ENCODE results near the gene RNF151. TPM values are rescaled to one million over a fixed set of nuclear protein-coding genes. Genes with fewer than 3 reads are reported as not detected.
A peak's percentile ranks its signal among the peaks of the same experiment; 100 is the strongest.

Gene RNF151
- total and polyA plus RNA-seq, 2 of the 13 experiments (the other 11 are each of a cell fraction or from before 2014, with no cell fraction given): not detected

DNA sequence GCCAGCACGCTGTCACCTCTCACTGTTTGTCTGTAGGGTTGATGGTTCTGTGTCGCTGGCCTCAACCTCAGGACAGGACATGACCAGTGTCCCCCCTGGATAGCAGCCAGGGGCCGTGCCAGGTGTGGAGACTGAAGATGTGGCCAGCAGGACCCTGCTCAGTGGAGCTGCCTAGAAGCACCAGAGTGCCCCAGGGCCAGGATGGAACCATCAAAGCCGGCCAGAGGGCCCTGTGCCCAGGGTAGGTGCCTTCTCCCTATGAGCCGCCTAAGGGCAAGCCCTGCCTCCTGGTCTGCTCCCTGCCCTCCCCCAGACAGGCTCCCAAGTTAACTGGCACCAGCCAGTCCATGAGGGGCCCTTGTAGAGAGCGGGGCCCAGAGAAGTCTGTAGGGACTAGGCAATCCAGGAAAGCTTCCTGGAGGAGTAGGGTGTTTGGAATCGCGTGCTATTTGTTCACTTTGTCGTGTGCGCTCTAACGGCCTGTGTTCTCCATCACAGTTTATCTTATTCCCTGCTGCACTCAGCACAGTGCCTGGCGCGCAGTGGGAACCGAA, 7.9 kb upstream of the RNF151 start (continued):
- TF ChIP-seq NFATC3 (CRISPR knock-in tag; IDR thresholded peaks at IDR 0.05) (no peak), ZNF225 (CRISPR knock-in tag; IDR thresholded peaks at IDR 0.05) (no peak), ZFP36 (IDR thresholded peaks at IDR 0.05; ENCODE audit: borderline replicate concordance, low read depth, low read length, partially characterized antibody) (peak; percentile 84), NR1H2 (CRISPR knock-in tag; IDR thresholded peaks at IDR 0.05; ENCODE audit: borderline replicate concordance, low read depth) (0 out of 2 replicates have a peak, but pooled peaks have one; percentile 18), SMARCC2 (IDR thresholded peaks at IDR 0.05) (no peak), SMAD3 (CRISPR knock-in tag; IDR thresholded peaks at IDR 0.05) (no peak), GATAD1 (CRISPR knock-in tag; IDR thresholded peaks at IDR 0.05) (no peak), NFKB2 (CRISPR knock-in tag; IDR thresholded peaks at IDR 0.05; ENCODE audit: borderline replicate concordance) (no peak), MED8 (CRISPR knock-in tag; IDR thresholded peaks at IDR 0.05; ENCODE audit: insufficient replicate concordance) (no peak), FIP1L1 (IDR thresholded peaks at IDR 0.05; ENCODE audit: borderline replicate concordance, insufficient read depth, low read depth, low read length) (no peak), RFXANK (CRISPR knock-in tag; IDR thresholded peaks at IDR 0.05) (no peak), JARID2 (CRISPR knock-in tag; IDR thresholded peaks at IDR 0.05; ENCODE audit: insufficient replicate concordance) (no peak), PHF21A (CRISPR knock-in tag; IDR thresholded peaks at IDR 0.05) (no peak; the same call in 1 of the 2 replicates), ZNF746 (CRISPR knock-in tag; IDR thresholded peaks at IDR 0.05) (no peak), PAF1 (CRISPR knock-in tag; IDR thresholded peaks at IDR 0.05) (no peak), ZMYM3 (CRISPR knock-in tag; IDR thresholded peaks at IDR 0.05) (peak; percentile 85)
- TF ChIP-seq, protein P1, sequence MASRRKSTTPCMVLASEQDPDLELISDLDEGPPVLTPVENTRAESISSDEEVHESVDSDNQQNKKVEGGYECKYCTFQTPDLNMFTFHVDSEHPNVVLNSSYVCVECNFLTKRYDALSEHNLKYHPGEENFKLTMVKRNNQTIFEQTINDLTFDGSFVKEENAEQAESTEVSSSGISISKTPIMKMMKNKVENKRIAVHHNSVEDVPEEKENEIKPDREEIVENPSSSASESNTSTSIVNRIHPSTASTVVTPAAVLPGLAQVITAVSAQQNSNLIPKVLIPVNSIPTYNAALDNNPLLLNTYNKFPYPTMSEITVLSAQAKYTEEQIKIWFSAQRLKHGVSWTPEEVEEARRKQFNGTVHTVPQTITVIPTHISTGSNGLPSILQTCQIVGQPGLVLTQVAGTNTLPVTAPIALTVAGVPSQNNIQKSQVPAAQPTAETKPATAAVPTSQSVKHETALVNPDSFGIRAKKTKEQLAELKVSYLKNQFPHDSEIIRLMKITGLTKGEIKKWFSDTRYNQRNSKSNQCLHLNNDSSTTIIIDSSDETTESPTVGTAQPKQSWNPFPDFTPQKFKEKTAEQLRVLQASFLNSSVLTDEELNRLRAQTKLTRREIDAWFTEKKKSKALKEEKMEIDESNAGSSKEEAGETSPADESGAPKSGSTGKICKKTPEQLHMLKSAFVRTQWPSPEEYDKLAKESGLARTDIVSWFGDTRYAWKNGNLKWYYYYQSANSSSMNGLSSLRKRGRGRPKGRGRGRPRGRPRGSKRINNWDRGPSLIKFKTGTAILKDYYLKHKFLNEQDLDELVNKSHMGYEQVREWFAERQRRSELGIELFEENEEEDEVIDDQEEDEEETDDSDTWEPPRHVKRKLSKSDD (CRISPR knock-in tag; IDR thresholded peaks at IDR 0.05; ENCODE audit: low read depth): no peak
- TF ChIP-seq, protein P2, sequence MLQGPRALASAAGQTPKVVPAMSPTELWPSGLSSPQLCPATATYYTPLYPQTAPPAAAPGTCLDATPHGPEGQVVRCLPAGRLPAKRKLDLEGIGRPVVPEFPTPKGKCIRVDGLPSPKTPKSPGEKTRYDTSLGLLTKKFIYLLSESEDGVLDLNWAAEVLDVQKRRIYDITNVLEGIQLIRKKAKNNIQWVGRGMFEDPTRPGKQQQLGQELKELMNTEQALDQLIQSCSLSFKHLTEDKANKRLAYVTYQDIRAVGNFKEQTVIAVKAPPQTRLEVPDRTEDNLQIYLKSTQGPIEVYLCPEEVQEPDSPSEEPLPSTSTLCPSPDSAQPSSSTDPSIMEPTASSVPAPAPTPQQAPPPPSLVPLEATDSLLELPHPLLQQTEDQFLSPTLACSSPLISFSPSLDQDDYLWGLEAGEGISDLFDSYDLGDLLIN (CRISPR knock-in tag; IDR thresholded peaks at IDR 0.05; ENCODE audit: borderline replicate concordance): no peak
- TF ChIP-seq, protein P3, sequence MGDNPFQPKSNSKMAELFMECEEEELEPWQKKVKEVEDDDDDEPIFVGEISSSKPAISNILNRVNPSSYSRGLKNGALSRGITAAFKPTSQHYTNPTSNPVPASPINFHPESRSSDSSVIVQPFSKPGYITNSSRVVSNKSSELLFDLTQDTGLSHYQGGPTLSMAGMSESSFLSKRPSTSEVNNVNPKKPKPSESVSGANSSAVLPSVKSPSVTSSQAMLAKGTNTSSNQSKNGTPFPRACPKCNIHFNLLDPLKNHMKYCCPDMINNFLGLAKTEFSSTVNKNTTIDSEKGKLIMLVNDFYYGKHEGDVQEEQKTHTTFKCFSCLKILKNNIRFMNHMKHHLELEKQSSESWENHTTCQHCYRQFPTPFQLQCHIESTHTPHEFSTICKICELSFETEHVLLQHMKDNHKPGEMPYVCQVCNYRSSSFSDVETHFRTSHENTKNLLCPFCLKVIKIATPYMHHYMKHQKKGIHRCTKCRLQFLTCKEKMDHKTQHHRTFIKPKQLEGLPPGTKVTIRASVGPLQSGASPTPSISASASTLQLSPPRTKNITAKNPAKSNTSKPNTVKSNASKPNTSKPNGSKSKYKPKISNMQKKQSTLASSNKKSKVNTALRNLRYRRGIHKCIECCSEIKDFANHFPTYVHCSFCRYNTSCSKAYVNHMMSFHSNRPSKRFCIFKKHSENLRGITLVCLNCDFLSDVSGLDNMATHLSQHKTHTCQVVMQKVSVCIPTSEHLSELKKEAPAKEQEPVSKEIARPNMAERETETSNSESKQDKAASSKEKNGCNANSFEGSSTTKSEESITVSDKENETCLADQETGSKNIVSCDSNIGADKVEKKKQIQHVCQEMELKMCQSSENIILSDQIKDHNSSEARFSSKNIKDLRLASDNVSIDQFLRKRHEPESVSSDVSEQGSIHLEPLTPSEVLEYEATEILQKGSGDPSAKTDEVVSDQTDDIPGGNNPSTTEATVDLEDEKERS (CRISPR knock-in tag; IDR thresholded peaks at IDR 0.05): 0 out of 2 replicates have a peak, but pooled peaks have one; percentile 16
- TF ChIP-seq, protein P4, sequence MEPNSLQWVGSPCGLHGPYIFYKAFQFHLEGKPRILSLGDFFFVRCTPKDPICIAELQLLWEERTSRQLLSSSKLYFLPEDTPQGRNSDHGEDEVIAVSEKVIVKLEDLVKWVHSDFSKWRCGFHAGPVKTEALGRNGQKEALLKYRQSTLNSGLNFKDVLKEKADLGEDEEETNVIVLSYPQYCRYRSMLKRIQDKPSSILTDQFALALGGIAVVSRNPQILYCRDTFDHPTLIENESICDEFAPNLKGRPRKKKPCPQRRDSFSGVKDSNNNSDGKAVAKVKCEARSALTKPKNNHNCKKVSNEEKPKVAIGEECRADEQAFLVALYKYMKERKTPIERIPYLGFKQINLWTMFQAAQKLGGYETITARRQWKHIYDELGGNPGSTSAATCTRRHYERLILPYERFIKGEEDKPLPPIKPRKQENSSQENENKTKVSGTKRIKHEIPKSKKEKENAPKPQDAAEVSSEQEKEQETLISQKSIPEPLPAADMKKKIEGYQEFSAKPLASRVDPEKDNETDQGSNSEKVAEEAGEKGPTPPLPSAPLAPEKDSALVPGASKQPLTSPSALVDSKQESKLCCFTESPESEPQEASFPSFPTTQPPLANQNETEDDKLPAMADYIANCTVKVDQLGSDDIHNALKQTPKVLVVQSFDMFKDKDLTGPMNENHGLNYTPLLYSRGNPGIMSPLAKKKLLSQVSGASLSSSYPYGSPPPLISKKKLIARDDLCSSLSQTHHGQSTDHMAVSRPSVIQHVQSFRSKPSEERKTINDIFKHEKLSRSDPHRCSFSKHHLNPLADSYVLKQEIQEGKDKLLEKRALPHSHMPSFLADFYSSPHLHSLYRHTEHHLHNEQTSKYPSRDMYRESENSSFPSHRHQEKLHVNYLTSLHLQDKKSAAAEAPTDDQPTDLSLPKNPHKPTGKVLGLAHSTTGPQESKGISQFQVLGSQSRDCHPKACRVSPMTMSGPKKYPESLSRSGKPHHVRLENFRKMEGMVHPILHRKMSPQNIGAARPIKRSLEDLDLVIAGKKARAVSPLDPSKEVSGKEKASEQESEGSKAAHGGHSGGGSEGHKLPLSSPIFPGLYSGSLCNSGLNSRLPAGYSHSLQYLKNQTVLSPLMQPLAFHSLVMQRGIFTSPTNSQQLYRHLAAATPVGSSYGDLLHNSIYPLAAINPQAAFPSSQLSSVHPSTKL (CRISPR knock-in tag; IDR thresholded peaks at IDR 0.05): no peak

Measured in HepG2 (cell line).